BE2C (cell line): ENCODE data around the gene PDIA5.
A peak's percentile ranks its signal among the peaks of the same experiment; 100 is the strongest.

Experiments used
- DNase-seq: peaks from one replicate; pipeline ENCODE4 v3.0.0-alpha.2; 2020
- H3K27me3 ChIP-seq: fragments of 250-450 bp; sonication (Bioruptor Pico); 2 replicates; pipeline ENCODE4 v1.5.1; 2020; ENCODE audit warnings: mild to moderate bottlenecking
- H3K36me3 ChIP-seq: fragments of 250-450 bp; sonication (Bioruptor Pico); 2 replicates; pipeline ENCODE4 v1.5.1; 2020; ENCODE audit warnings: mild to moderate bottlenecking
- H3K4me1 ChIP-seq: fragments of 250-450 bp; sonication (Bioruptor Pico); 2 replicates; pipeline ENCODE4 v1.5.1; 2020
- H3K4me3 ChIP-seq: 2 replicates; pipeline ENCODE4 v1.5.1; 2011; ENCODE audit warnings: low read depth, low read length
- H3K9me3 ChIP-seq: fragments of 250-450 bp; sonication (Bioruptor Pico); 2 replicates; pipeline ENCODE4 v1.5.1; 2020
- CTCF ChIP-seq: IDR thresholded peaks from 2 replicates; pipeline ENCODE4 v1.5.1; 2012; ENCODE audit warnings: mild to moderate bottlenecking, low read depth, low read length

The PDIA5 gene

DNA sequence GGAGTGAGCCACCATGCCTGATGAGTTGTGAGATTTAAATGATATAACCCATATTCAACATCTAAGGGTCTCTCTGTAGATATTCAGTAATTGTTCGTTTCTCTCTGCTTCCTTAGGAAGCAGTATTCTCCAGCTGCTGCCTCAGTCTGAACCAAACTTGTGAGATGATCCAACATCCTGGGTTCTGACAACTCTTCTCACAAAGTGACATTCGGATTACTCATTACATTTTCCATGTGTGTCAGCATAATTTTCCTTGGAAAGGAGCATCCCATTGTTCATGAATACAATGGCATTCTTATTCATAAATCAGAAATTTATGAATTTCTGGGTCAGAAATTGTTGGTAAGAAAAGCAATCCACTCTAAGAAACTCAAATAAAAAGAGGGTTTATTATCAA is 119.9 kb downstream of the PDIA5 start:
- no peak for DNase-seq
- Histone ChIP-seq H3K4me1 (no peaks in the 10 kb centered on the region), H3K36me3 (no peaks in the 10 kb centered on the region), H3K27me3 (no peaks in the 10 kb centered on the region), H3K4me3 (no peak overlapping the region), H3K9me3 (no peaks in the 10 kb centered on the region)
- TF ChIP-seq CTCF = no peak

DNA sequence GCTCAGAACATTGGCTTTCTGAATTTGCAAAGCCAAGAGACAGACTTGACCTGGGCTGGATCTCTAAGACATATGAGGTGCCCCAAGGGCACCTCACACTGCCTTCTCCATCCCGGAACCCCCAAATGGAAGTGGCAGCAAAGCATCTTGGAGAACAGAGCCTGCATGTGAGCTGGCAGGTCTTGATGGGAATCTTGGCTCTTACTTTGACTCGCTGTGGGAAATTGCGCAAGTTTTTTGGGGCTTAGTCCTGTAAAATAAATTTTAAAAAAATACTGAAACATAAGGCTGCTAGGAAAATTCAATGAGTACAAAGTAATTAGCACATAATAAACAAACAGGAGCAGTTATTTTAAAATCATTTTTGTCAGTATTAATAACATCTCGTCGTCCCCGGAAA is 121.2 kb downstream of the PDIA5 start:
- no peak for TF ChIP-seq CTCF

DNA sequence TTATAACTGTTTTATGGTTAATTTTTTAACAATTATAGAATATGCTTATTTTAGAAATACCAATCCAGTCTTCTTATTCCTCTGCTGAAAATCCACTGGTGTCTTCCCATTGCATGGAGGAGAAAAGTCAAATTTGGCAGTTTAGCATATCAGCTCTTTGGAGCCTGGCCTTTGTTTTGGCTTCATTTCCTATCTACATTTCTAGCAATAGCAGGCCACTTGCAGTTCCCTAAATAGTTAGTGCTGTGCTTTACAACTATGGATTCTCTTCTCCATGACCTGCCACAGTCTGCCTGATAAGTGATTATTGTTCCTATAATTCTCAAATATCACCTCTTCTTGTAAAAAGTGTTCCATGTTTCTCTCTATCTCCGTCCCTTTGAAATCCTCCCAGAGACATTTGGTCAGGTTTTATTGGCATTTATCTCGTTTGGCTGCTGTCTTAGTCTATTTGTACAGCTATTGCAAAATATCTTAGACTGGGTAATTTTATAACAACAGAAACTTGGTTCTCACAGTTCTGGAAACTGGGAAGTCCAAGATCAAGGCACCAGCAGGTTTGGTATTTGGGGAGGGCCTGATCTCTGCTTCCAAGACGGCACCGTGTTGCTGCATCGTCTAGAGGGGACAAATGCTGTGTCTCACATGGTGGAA is 126.8 kb downstream of the PDIA5 start:
- no peak for DNase-seq
- Histone ChIP-seq H3K4me3 (no peak overlapping the region), H3K9me3 (no peaks in the 10 kb centered on the region)

More for the DNA sequence above, 121.2 kb downstream of the PDIA5 start:
- Histone ChIP-seq H3K4me3 (no peak overlapping the region), H3K27me3 (no peaks in the 10 kb centered on the region), H3K9me3 (no peaks in the 10 kb centered on the region), H3K4me1 (no peaks in the 10 kb centered on the region), H3K36me3 (no peaks in the 10 kb centered on the region)
- DNase-seq = no peak

DNA sequence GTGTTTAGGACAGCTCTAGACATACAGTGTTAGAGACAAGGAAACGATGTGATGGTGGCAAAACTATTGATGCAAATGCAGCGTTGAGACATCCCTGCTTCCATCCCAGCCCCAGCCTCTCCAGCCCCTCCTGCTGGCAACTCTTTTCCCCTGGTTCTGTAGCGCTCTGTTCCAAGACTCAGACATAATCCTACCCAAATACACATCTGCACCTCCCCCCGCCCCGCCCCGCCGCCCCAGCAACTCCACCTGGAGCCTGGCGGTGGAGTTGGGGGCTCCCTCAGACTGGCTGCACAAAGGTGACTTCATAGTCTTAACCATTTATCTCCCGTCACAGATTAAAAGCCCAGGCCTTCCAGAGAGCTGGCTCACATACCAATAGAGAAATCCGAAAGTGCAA is 127.7 kb downstream of the PDIA5 start:
- TF ChIP-seq CTCF = peak; percentile 59
- H3K36me3 ChIP-seq = no peaks in the 10 kb centered on the region
- H3K4me1 ChIP-seq = no peaks in the 10 kb centered on the region
- peak; percentile 29 for DNase-seq
- H3K9me3 ChIP-seq = no peaks in the 10 kb centered on the region
- no peaks in the 10 kb centered on the region for H3K27me3 ChIP-seq
- no peak overlapping the region for H3K4me3 ChIP-seq

More for the DNA sequence above, 126.8 kb downstream of the PDIA5 start:
- Histone ChIP-seq H3K36me3 (no peaks in the 10 kb centered on the region), H3K4me1 (no peaks in the 10 kb centered on the region), H3K27me3 (no peaks in the 10 kb centered on the region)
- no peak for TF ChIP-seq CTCF

DNA sequence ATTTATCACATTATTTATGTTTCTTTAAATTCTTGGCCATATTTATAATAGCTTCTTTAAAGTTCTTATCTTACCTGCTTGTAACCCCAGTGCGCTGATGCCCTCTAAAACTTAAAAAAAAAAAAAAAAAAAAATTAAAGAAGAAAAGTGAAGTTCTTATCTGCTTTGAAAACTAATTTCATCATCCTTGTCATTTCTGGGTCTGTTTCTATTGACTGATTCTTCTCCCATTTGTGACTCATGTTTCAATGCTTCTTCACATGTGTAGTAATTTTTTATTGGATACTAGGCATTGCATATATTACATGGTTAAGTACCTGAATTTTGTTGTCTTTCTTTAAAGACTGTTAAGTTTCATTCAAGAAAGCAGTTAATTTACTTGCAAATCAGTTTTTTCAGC is 131.5 kb downstream of the PDIA5 start:
- Histone ChIP-seq H3K27me3 (no peaks in the 10 kb centered on the region), H3K9me3 (no peaks in the 10 kb centered on the region), H3K36me3 (no peaks in the 10 kb centered on the region), H3K4me3 (no peak overlapping the region), H3K4me1 (peaks cover 2% of the 10 kb centered on the region; the same call in 1 of the 2 replicates)
- TF ChIP-seq CTCF = no peak
- no peak for DNase-seq

- Histone ChIP-seq H3K4me1 (peaks cover 2% of the 10 kb centered on the region; the same call in 1 of the 2 replicates), H3K4me3 (peak overlapping the region; percentile 94), H3K9me3 (no peaks in the 10 kb centered on the region), H3K27me3 (no peaks in the 10 kb centered on the region), H3K36me3 (no peaks in the 10 kb centered on the region)
- DNase-seq = no peak
- TF ChIP-seq CTCF = no peak
Measured at GRCh38 chr3:123201223-123201556, 134.4 kb downstream of the PDIA5 start.
